NCI-H128 (cell line): ENCODE measurements around the gene FBXO15.

Source experiments
- DNase-seq: peaks from one replicate; lab custom pipeline; 2025; ENCODE audit not compliant: unreplicated experiment; lab: John Stamatoyannopoulos, UW

FBXO15 gene

GRCh38 chr18:74153793-74154192 is 6.2 kb upstream of the FBXO15 start:
- DNase-seq: no peak

DNA sequence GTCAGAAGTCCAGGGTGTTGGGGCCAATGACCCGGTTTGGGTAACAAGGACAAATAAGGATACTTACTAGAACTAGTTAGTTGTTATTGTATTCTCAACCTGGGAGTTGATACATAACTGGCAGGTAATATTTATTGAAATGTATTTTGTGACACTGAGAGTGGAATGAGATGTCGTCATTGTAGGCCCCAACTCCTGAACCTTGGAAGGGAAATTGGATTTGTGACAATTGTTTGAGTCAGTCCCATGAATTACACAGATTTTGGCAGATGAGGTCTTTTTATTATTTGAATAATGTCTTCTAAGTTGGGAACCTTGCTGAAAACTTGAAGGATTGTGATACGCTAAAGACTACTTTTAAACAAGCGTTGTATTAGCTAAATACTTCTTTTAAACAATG is 5.7 kb upstream of the FBXO15 start:
- DNase-seq: no peak

DNA sequence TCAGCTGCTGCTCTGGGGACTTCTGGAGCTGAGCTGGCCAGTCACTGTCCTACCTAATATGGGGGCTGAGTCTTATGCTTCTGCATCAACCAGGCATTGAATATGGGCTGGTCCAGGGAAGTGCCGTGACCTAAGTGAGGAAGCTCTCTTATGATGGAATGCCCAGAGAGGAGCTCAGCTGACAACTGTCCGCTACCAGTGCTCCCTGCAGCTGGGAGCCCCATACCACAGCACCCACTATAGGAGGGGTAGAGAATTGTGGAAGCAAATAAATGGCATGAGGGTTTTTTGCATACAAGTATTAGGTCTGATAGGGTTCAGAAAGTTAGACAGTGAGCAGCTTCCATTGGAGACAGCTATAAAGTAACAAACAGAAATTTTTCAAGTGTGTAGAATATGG is 5.2 kb upstream of the FBXO15 start:
- DNase-seq: no peak

GRCh38 chr18:74152270-74152669 is 4.6 kb upstream of the FBXO15 start:
- DNase-seq: no peak

- DNase-seq: no peak
Measured at GRCh38 chr18:74149878-74150277, 2.2 kb upstream of the FBXO15 start.

GRCh38 chr18:74148543-74149070 is 973 bp upstream of the FBXO15 start:
- no peak for DNase-seq

DNA sequence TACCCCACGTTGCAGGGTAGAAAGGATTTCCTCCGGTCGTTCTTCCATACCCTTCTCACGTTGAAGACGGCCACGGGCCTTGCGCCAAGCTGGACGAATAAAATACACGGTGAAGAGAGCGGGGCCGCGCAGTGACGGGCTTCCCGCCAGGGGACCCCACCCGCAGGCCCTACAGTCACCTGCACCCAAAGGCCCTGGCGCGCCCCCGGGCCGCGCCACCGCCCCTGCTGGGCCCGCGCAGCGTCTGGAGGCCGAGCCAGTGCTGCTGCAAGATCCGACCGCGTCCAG is 199 bp downstream of the FBXO15 start:
- no peak for DNase-seq

DNA sequence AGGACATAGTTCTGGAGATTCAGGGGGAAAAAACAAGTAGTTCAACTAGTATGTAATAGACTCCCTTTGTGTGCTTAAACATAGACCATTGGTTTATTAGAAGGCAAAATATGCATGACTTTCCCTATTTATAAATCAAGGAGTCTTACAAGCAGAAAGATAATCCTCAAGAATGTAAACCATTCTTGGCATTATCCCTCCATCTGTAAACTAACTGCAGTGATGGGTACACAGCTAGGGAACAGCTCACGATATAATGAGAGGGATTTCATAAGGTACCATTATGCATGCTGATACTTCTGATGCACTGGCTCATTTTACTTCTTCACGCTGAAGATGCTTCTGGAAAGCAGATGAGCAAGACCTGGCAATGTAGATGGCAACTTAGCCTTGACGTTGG is 878 bp downstream of the FBXO15 start:
- no peak for DNase-seq

GRCh38 chr18:74142252-74142651 is 5.4 kb downstream of the FBXO15 start:
- no peak for DNase-seq

DNA sequence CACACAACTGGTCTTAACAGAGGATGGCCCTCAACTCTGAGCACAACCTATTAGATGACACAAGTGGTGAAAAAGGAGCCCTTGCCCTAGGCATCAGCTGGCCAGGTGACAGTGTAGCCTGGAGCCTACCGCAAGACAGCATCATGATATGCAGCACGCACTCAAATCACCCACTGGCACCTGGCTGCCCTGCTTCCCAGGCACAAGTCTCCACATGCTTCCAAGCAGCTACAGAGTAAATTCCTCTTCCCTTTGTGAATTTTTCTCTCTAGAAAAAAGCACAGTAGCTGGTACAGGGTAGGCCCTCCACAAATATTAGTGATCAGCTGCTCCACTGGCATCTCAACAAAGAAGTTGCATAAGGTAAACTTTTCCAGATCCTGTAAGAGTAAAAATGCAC is 6.0 kb downstream of the FBXO15 start:
- no peak for DNase-seq

DNA sequence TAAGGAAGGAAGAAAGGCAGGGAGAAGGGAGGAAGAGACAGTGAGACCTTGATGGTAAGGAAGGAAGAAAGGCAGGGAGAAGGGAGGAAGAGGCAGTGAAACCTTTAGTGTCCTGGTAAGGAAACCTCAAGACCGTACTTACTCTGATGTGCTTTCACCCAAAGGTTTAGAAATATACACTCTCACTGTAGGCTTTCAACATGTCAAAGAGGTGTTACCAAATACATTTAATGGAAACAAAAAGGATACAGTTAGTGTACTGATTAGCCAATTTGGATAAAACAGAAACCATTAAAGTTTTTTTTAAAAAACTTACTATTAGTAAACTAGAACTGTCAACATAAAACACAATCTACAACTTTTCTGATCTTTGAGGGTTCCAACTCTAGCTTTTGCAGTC is 7.1 kb downstream of the FBXO15 start:
- DNase-seq: no peak

GRCh38 chr18:74139888-74140287 is 7.7 kb downstream of the FBXO15 start:
- DNase-seq: no peak

DNA sequence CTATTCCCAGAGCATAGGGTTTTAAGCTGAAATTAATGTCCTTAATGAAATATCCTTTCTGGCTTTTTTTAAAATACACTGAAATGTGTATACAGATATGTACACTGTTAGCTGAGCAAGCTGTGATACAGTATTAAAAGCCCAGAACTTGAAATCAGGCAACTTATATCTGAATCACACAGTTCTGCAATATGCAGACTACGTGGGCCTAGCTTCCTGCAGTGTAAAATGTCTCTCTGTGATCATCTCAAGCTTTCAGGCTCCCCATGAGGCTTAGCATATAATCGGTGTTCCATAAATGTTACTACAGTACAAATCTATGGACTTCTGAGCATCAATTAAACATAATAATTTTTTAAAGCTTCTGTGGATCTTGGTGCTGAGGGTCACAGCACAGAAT is 8.2 kb downstream of the FBXO15 start:
- no peak for DNase-seq

DNA sequence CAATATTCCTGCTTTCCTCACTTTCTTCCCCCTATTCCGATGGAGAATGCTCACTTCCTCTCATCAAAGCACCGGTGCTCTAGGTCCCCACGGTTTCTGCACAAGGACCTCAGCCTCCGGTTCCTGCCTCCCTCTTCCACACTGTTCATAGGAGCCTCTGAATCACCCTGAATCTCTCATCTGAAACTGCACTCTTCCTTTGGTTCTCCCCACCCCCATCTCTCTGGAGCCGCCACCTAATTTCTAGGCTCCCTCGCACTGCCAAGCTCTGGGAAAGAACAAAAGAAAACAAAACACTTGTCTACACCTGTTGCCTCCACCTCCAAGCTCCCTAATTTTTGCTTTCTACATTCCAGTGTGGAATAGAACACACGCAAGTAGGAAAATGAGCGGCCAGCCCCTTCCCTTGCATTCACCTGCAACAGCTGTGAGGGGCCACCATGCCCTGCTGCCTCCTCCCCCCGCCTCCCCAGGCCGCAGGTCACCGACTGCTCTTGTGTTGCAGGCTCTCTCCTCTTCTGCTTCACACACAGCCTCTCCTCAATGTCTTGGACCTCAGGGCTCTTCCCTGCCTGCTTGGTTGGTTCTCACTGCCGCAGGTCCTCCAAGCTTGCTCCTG is 9.6 kb downstream of the FBXO15 start:
- DNase-seq: no peak

GRCh38 chr18:74132201-74132600 is 15.4 kb downstream of the FBXO15 start:
- no peak for DNase-seq

DNA sequence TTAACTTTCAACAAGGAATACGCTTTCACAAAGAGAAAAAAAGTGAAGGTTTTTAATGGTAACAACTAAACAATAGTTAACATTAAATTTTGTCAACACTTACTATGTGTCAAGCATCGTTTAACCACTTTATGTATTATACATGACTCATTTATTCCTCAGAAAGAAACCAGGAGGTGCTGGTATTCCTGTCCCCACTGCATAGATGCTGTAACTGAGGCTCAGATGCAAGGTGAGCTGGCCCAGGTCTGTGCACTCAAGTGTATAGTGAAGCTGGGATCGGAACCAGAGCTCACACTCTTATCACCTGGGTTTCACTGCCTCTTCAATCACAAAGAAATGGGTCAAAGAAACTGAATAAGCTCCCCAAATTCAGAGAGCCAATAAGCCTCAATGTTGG is 16.5 kb downstream of the FBXO15 start:
- no peak for DNase-seq

DNA sequence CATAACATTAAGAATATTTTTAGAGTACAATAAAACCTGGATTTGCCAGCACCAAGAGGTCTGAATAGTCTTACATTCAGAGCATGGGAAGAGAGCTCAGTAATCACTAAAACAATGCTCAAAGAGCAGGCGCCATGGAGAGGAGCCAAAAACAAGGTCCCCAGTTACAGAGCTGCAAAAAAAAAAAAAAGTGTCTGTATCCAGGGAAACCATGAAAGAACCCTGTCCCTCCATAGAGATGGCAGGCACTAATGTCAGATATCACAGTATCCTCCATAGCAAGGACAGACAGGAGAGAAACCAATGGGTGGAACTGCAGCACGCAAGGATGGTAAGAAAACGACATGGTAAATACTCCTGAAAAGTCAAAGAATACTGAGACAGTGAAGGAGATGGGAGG is 19.5 kb downstream of the FBXO15 start:
- DNase-seq: no peak

GRCh38 chr18:74126684-74127655 is 20.7 kb downstream of the FBXO15 start:
- no peak for DNase-seq

- no peak for DNase-seq
Measured at GRCh38 chr18:74124642-74125041, 23.0 kb downstream of the FBXO15 start.

- no peak for DNase-seq
Measured at GRCh38 chr18:74123200-74123599, 24.4 kb downstream of the FBXO15 start.

GRCh38 chr18:74116633-74117554 is 30.7 kb downstream of the FBXO15 start:
- no peak for DNase-seq
